ENCODE data around the gene MTG1.

The MTG1 gene

DNA sequence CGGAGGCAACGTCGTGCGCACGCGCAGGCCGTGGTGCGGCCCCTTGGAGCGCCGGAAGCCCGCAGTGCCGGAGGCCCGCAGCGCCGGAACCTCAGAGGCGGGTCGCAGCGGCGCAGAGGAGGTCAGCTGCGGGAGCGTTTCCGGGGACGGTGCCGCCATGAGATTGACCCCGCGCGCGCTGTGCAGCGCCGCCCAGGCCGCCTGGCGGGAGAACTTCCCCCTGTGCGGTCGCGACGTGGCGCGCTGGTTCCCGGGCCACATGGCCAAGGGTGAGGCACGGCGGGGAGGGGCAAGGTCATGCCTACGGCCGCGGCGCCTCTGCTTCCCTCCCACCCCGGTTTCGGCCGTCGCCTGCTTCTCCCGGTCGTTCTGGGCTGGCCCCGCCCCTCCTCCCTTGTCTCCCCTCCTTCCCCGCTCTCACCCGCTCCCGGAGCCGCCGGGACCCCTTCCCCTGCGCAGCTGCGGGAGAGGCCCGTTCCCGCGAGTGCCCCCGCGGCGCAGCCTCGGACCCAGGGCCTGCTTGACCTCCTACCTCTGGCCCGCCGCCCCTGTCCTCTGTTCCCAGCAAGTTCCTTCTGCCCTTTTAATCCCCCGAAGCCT is at the start of gene MTG1:
MTG1 (plus strand) TSS at position 94 of the 600 bp plus-strand sequence; CDS start at position 158, 64 bp downstream.
- peak; percentile 93 for DNase-seq
- peak; percentile 75 to 80 for ATAC-seq (replicated peaks)
- no peaks in the 10 kb centered on the region for H3K27me3 Mint-ChIP-seq
- peak within 1 kb of the TSS; percentile 96 for H3K27ac Mint-ChIP-seq
- peak within 1 kb of the TSS; percentile 88 to 90 for H3K4me3 Mint-ChIP-seq
- H3K36me3 Mint-ChIP-seq, result peaks cover 30 to 34% of the 10 kb centered on the region in 2 donors
- H3K9me3 Mint-ChIP-seq, result no peaks in the 10 kb centered on the region
- peaks cover 31 to 71% of the 10 kb centered on the region in 2 donors for H3K4me1 Mint-ChIP-seq

DNA sequence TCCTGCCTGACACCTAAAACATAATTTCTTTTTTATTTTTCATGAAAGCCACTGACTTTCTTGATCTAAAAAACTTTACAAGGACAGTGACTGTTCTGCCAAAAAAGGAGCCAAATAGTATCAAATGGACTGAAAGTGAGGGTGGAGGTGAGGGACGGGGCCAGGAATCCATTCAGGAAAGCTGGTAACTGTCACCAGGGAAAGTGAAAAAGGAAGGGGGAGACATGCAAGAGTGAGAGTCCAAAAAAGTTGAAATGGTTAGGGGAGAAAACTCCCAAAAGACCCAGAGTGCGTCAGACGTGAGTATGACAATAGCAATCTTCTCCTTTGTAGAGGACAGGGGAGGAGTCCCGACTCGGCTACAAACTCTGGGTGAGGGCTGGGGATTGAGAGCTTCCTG is 49.7 kb upstream of the MTG1 start:
- DNase-seq, result no peak
- no peaks in the 10 kb centered on the region for H3K9me3 Mint-ChIP-seq
- no peak overlapping the region for H3K4me3 Mint-ChIP-seq
- no peak overlapping the region for H3K27ac Mint-ChIP-seq
- peaks cover 6 to 16% of the 10 kb centered on the region in 2 donors for H3K4me1 Mint-ChIP-seq
- H3K27me3 Mint-ChIP-seq, result peaks cover 41 to 54% of the 10 kb centered on the region in 2 donors
- ATAC-seq (replicated peaks), result no peak
- H3K36me3 Mint-ChIP-seq, result no peaks in the 10 kb centered on the region

DNA sequence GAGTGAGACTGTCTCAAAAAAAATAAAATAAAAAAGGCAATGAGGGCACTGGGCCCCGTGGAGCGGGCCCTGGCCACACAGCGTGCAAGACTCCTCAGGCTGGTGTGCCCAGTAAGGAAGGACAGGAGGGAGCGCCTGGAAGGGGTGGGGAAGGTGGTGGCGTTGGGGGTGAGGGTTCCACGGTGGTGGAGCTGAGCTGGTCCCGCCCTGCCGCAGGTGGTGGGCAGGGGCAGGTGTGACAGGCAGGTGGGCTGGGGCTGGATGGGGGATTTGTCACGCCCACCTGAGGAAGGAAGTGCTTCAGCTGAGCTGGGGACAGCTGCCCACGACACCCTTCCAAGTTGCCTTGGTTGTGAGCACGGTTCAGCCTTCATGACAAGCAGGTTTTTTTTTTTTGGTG is 47.5 kb upstream of the MTG1 start:
- ATAC-seq (replicated peaks) (no peak), DNase-seq (no peak)
- Mint-ChIP-seq H3K27ac (no peak overlapping the region), H3K27me3 (peaks cover 38 to 55% of the 10 kb centered on the region in 2 donors), H3K9me3 (no peaks in the 10 kb centered on the region), H3K4me1 (peaks cover 9 to 18% of the 10 kb centered on the region in 2 donors), H3K36me3 (no peaks in the 10 kb centered on the region), H3K4me3 (no peak overlapping the region)

DNA sequence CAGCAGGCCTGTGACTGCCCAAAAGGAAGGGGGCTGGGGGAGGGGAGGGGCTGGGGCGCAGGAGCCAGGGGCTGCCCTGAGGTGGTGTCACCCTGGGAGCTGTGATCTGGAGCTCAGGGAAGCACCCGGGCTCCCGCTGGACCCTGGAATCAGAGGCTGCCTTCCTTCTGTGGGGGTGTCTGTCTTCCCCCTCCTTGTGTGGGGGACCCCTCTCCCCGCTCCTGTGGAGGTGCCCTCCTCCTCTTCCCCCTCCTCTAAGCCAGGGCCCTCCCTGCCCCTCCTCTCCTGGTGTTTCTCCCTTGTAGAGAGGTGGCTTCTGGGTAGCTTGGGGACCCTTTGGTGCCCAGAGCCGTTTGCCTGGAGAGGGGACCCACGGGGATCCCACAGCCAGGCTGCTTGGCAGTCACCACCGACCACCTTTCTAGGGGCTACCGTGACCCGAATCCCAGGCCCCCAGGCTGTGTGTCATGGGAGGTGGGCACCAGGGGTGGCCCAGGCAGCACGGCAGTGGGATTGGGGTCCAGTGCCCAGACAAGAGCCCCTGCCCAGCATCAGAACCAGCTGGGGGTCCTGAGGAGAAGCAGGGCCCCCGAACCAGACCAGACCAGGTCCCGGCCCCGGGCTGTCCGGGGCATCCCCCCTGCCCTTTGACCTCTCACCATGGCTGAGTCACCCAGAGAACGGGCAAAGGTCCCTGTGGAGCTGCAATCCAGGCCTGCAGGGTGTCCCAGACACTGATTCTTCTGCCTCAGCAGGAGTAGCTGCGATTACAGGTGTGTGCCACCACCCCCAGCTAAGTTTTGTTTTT is 46.0 kb upstream of the MTG1 start:
- Mint-ChIP-seq H3K36me3 (no peaks in the 10 kb centered on the region), H3K4me1 (peaks cover 9 to 18% of the 10 kb centered on the region in 2 donors), H3K9me3 (no peaks in the 10 kb centered on the region), H3K27me3 (peaks cover 29 to 45% of the 10 kb centered on the region in 2 donors), H3K27ac (no peak overlapping the region), H3K4me3 (peak overlapping the region in 1 of 2 donors; percentile 35)
- ATAC-seq (replicated peaks) (no peak), DNase-seq (no peak)

DNA sequence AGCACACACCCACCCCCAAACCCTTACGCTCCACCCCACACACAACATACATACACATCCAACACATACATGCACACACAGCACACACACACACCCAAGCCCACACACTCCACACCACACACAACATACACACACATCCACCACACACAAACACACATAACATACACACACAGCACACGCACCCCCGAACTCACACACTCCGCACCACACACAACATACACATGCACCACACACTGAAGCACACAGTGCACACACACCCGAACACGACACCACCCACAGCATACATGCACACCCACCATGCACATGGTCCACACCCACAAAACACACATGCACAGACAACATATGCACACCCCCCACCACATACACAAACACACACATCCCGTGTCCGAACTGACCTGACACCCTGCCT is 44.8 kb upstream of the MTG1 start:
- DNase-seq (no peak), ATAC-seq (replicated peaks) (peak in 1 of 2 donors; percentile 18)
- H3K27ac Mint-ChIP-seq, result no peak overlapping the region
- peak overlapping the region in 1 of 2 donors; percentile 3 for H3K4me3 Mint-ChIP-seq
- H3K4me1 Mint-ChIP-seq, result peaks cover 11 to 18% of the 10 kb centered on the region in 2 donors
- peaks cover 0 to 2% of the 10 kb centered on the region in 2 donors for H3K36me3 Mint-ChIP-seq
- H3K9me3 Mint-ChIP-seq, result no peaks in the 10 kb centered on the region
- peaks cover 22 to 36% of the 10 kb centered on the region in 2 donors for H3K27me3 Mint-ChIP-seq

DNA sequence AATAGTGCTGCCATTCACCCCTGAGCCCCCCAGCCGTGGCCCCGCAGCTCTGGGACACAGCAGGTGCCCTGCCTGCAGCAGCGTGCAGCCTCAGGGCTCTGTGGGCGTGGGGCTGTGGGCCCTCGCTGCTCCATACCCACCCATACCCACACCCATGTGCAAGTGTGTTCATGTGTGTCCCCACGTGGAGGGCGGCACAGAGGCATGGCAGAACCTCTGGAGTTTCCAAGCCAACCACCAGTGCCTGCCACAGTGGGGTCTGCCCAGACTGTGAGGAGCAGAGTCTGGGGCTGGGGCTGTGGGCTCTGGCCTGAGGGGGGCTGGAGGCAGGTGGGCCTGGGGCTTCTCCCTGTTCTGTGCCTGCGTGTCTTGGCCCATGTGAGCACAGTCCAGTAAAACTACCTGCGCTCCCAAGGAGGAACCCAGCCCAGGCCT is 44.4 kb upstream of the MTG1 start:
- no peak for ATAC-seq (replicated peaks)
- no peak for DNase-seq
- Mint-ChIP-seq H3K4me3 (no peak overlapping the region), H3K9me3 (no peaks in the 10 kb centered on the region), H3K36me3 (peaks cover 0 to 2% of the 10 kb centered on the region in 2 donors), H3K4me1 (peaks cover 11 to 18% of the 10 kb centered on the region in 2 donors), H3K27me3 (peaks cover 19 to 31% of the 10 kb centered on the region in 2 donors), H3K27ac (no peak overlapping the region)

DNA sequence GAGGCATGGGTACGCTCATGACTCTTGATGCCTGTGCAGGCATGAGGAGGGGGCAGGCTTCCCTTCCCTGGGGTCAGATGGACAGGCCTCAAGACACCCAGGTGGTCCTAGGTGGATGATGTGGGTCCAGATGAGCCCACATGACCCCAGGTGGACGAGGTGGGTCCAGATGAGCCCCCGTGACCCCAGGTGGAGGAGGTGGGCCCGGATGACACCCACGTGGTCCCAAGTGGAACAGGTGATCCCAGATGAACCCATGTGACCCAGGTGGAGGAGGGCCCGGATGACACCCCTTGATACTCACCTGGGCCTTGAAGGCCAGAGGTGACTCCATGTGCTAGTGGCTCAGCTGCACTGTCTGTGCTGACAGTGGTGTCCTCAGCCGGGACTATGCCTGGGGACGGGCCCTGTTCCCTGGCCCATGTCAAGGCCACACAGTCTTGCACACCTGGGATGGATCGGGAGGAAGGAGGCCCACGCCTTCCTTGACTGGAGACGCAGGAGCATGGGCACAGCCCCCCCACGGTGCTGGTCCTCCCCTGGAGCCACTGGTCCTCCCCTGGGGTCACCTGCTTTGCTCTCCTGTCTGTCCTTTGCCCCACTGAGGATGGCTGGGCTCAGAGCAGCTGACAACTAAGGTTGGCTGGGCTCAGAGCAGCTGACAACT is 43.5 kb upstream of the MTG1 start:
- peaks cover 12 to 23% of the 10 kb centered on the region in 2 donors for H3K27me3 Mint-ChIP-seq
- no peaks in the 10 kb centered on the region for H3K9me3 Mint-ChIP-seq
- DNase-seq (no peak), ATAC-seq (replicated peaks) (peak in 1 of 2 donors; percentile 22)
- peaks cover 11 to 19% of the 10 kb centered on the region in 2 donors for H3K4me1 Mint-ChIP-seq
- peaks cover 0 to 2% of the 10 kb centered on the region in 2 donors for H3K36me3 Mint-ChIP-seq
- no peak overlapping the region for H3K27ac Mint-ChIP-seq
- no peak overlapping the region for H3K4me3 Mint-ChIP-seq

GRCh38 chr10:133350950-133351329 is 43.0 kb upstream of the MTG1 start:
- H3K27ac Mint-ChIP-seq, result no peak overlapping the region

DNA sequence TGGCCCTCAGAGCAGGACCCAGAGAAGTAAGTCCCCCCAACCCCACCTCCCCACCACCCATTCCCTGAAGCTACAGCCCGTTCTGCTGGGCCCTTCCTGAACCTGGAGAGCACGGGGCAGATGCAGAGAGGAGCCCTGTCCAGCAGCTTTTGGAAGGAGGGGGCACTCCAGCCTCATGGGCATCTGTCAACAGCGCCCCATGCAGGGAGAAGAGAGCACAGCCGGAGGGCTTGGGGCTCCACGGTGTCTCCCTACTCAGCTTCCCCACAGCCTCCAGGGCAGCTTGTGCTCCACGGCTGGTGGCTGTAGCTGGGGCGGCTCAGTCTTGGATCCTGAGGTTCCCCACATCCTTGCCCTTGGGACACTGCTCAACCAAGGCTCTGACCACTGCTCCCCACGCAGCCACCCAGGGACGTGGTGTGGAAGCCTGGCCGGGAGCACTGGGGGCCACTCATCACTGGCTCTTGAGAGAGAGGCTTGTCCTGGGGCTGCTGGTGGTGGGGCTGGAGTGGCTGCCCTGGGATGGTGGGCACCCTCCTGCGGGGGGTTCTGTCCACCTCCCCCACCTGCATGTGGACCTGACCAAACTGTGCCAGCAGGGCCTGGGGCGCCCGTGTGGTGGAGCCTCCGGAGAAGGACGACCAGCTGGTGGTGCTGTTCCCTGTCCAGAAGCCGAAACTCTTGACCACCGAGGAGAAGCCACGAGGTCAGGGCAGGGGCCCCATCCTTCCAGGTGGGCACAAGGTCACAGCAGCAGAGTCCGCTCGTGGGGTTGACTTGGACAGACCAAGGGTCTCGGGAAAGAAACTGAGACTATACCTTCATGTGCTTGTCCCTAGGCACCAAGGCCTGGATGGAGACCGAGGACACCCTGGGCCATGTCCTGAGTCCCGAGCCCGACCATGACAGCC is 42.3 kb upstream of the MTG1 start:
- DNase-seq (no peak), ATAC-seq (replicated peaks) (no peak)
- peaks cover 4 to 7% of the 10 kb centered on the region in 2 donors for H3K36me3 Mint-ChIP-seq
- H3K27ac Mint-ChIP-seq, result no peak overlapping the region
- H3K9me3 Mint-ChIP-seq, result no peaks in the 10 kb centered on the region
- H3K27me3 Mint-ChIP-seq, result peaks cover 6 to 11% of the 10 kb centered on the region in 2 donors
- peaks cover 11 to 18% of the 10 kb centered on the region in 2 donors for H3K4me1 Mint-ChIP-seq
- H3K4me3 Mint-ChIP-seq, result no peak overlapping the region

More at GRCh38 chr10:133350950-133351329, 43.0 kb upstream of the MTG1 start:
- peaks cover 11 to 20% of the 10 kb centered on the region in 2 donors for H3K4me1 Mint-ChIP-seq
- ATAC-seq (replicated peaks) (no peak), DNase-seq (no peak)
- H3K4me3 Mint-ChIP-seq, result no peak overlapping the region
- H3K27me3 Mint-ChIP-seq, result peaks cover 7 to 18% of the 10 kb centered on the region in 2 donors
- H3K36me3 Mint-ChIP-seq, result peaks cover under 1 to 4% of the 10 kb centered on the region in 2 donors
- H3K9me3 Mint-ChIP-seq, result no peaks in the 10 kb centered on the region

DNA sequence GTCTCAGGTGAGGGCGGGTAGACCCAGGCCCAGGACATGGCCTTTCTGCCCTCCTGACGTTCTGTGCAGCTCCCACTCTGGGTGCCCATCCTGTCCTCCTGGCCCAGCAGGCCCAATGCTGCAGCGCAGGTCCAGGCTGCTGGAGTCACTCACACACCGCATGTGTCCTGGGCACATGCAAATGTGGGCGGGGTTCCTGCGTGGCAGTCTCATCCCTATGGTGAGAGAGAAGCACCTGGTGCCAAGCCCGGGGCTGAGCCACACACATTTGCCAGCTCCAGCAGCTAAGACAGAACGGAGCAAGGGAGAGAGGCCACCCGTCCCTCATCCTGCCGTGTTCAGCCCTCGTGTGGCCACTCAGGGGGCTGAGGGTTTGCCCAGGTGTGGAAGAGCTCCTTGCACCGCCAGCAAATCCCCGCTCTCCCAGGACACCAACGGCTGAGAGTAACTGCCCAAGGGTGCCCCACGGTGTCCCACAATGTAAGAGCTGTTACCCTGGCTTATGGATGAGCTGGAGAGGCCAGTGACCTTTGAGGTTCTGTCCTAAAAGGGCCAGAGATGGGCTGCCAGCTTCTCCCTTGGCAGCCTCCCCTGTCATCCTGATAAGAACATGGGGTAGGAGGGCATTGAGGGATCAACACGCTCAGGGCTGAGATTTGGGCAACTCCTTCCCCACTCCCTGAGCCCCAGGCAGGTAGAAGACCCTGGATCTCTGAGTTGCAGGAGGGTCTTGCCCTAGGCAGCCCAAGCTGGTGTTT is 40.6 kb upstream of the MTG1 start:
- Mint-ChIP-seq H3K27ac (no peak overlapping the region), H3K36me3 (peaks cover 4 to 7% of the 10 kb centered on the region in 2 donors), H3K27me3 (peaks cover 6 to 7% of the 10 kb centered on the region in 2 donors), H3K4me3 (no peak overlapping the region), H3K9me3 (no peaks in the 10 kb centered on the region), H3K4me1 (peaks cover 11 to 18% of the 10 kb centered on the region in 2 donors)
- ATAC-seq (replicated peaks) (no peak), DNase-seq (no peak)

DNA sequence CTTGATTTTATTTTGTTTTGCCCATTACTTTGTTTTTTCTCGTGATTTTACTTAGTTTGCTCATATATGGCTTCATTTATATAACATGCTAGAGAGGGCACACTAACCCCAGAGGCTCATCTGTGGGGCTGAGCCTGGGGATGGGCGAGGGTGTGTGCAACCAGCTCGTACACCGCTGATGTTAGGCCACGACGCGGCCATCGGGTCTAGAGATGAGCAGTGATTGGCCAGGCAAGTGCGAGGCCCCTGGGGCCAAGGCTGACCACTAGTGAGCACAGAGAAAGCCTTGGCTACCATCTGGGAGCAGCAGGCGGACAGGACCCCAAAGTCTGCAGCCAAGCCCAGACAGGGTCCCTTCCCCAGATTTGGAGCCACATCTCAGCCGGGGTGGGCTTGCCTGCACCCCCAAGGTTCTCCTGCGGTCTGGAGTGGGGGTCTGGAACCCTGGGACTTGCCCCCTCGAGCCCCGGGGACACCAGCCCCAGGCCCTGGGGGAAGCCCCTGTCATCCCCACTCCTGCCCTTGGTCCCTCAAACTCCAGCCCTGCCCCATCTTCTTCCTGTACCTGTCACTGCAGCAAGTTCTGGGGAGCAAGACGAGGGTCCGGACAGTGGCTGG is 39.9 kb upstream of the MTG1 start:
- ATAC-seq (replicated peaks), result no peak
- H3K9me3 Mint-ChIP-seq, result no peaks in the 10 kb centered on the region
- H3K36me3 Mint-ChIP-seq, result peaks cover 4 to 7% of the 10 kb centered on the region in 2 donors
- DNase-seq, result no peak
- H3K4me1 Mint-ChIP-seq, result peaks cover 9 to 19% of the 10 kb centered on the region in 2 donors
- H3K27me3 Mint-ChIP-seq, result peaks cover 3 to 4% of the 10 kb centered on the region in 2 donors
- H3K4me3 Mint-ChIP-seq, result no peak overlapping the region
- H3K27ac Mint-ChIP-seq, result no peak overlapping the region

- H3K27me3 Mint-ChIP-seq, result no peaks in the 10 kb centered on the region
- ATAC-seq (replicated peaks), result no peak
- DNase-seq, result no peak
- no peak overlapping the region for H3K27ac Mint-ChIP-seq
- H3K9me3 Mint-ChIP-seq, result no peaks in the 10 kb centered on the region
- peaks cover 4 to 7% of the 10 kb centered on the region in 2 donors for H3K36me3 Mint-ChIP-seq
- H3K4me3 Mint-ChIP-seq, result no peak overlapping the region
- peaks cover 7 to 15% of the 10 kb centered on the region in 2 donors for H3K4me1 Mint-ChIP-seq
Observed at GRCh38 chr10:133354672-133355240, 39.2 kb upstream of the MTG1 start.
